Measurements from ENCODE around the gene ORAI3.
"Not testable (repeated sequence)": the region's sequence is repeated elsewhere in the genome, so short reads cannot be mapped to it uniquely, and the experiment has no call there.

Gene ORAI3

GRCh38 chr16:30924076-30924912 lies 24.6 kb upstream of the ORAI3 start:
- no peak for DNase-seq

GRCh38 chr16:30924913-30925631 lies 23.8 kb upstream of the ORAI3 start:
- no peak for DNase-seq

GRCh38 chr16:30925632-30925987 lies 23.3 kb upstream of the ORAI3 start:
- no peak for DNase-seq

- no peak for DNase-seq
These were observed 22.7 kb upstream of the ORAI3 start for GRCh38 chr16:30925995-30926811.

GRCh38 chr16:30926937-30927788 lies 21.7 kb upstream of the ORAI3 start:
- DNase-seq: no peak

- peak; percentile 45 for DNase-seq
These were observed 21.0 kb upstream of the ORAI3 start for GRCh38 chr16:30927789-30928378.

- no peak for DNase-seq
These were observed 20.5 kb upstream of the ORAI3 start for GRCh38 chr16:30928390-30928789.

- no peak for DNase-seq
These were observed 19.7 kb upstream of the ORAI3 start for GRCh38 chr16:30929167-30929566.

GRCh38 chr16:30930160-30930571 lies 18.7 kb upstream of the ORAI3 start:
- DNase-seq: no peak

GRCh38 chr16:30931068-30931650 lies 17.7 kb upstream of the ORAI3 start:
- DNase-seq: no peak

- DNase-seq: peak; percentile 35
These were observed 13.9 kb upstream of the ORAI3 start for GRCh38 chr16:30934827-30935557.

- DNase-seq: no peak
These were observed 11.2 kb upstream of the ORAI3 start for GRCh38 chr16:30937692-30938091.

GRCh38 chr16:30939571-30939970 lies 9.3 kb upstream of the ORAI3 start:
- not testable (repeated sequence) for DNase-seq

GRCh38 chr16:30941600-30942425 lies 7.1 kb upstream of the ORAI3 start:
- DNase-seq: peak; percentile 72

- no peak for DNase-seq
These were observed 6.5 kb upstream of the ORAI3 start for GRCh38 chr16:30942426-30942806.

- DNase-seq: no peak
These were observed 4.5 kb upstream of the ORAI3 start for GRCh38 chr16:30944352-30944751.

- DNase-seq: no peak
These were observed 2.0 kb upstream of the ORAI3 start for GRCh38 chr16:30946671-30947540.

- DNase-seq: no peak
These were observed 1.4 kb upstream of the ORAI3 start for GRCh38 chr16:30947541-30947858.

Measured in CD4-positive, alpha-beta T cell treated with Interferon gamma for 1 hour (primary cell).